ENCODE results near the gene ETFDH.

ETFDH gene

GRCh38 chr4:158722917-158723793, 51.1 kb downstream of the ETFDH start, which contains the start of gene PPID (continued):
- TF ChIP-seq ZNF449 (tag by site-specific recombination; IDR thresholded peaks at IDR 0.05) = no peak
- TF ChIP-seq HIC1 (tag by site-specific recombination; IDR thresholded peaks at IDR 0.05) = no peak
- TF ChIP-seq, protein P1, sequence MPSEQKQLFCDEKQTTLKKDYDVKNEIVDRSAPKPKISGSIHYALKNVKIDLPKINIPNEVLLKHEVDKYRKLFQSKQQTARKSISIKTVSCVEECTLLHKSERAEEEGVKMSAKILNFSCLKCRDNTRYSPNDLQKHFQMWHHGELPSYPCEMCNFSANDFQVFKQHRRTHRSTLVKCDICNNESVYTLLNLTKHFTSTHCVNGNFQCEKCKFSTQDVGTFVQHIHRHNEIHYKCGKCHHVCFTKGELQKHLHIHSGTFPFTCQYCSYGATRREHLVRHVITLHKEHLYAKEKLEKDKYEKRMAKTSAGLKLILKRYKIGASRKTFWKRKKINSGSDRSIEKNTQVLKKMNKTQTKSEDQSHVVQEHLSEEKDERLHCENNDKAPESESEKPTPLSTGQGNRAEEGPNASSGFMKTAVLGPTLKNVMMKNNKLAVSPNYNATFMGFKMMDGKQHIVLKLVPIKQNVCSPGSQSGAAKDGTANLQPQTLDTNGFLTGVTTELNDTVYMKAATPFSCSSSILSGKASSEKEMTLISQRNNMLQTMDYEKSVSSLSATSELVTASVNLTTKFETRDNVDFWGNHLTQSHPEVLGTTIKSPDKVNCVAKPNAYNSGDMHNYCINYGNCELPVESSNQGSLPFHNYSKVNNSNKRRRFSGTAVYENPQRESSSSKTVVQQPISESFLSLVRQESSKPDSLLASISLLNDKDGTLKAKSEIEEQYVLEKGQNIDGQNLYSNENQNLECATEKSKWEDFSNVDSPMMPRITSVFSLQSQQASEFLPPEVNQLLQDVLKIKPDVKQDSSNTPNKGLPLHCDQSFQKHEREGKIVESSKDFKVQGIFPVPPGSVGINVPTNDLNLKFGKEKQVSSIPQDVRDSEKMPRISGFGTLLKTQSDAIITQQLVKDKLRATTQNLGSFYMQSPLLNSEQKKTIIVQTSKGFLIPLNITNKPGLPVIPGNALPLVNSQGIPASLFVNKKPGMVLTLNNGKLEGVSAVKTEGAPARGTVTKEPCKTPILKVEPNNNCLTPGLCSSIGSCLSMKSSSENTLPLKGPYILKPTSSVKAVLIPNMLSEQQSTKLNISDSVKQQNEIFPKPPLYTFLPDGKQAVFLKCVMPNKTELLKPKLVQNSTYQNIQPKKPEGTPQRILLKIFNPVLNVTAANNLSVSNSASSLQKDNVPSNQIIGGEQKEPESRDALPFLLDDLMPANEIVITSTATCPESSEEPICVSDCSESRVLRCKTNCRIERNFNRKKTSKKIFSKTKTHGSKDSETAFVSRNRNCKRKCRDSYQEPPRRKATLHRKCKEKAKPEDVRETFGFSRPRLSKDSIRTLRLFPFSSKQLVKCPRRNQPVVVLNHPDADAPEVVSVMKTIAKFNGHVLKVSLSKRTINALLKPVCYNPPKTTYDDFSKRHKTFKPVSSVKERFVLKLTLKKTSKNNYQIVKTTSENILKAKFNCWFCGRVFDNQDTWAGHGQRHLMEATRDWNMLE (tag by site-specific recombination; conservative IDR thresholded peaks at IDR 0.05; ENCODE audit: low read depth) = peak; percentile 95
- peak; percentile 78 for TF ChIP-seq ZEB2 (tag by site-specific recombination; IDR thresholded peaks at IDR 0.05)
- TF ChIP-seq SCRT2 (tag by site-specific recombination; IDR thresholded peaks at IDR 0.05) = peak; percentile 93
- TF ChIP-seq ZNF341 (tag by site-specific recombination; IDR thresholded peaks at IDR 0.05; ENCODE audit: low read depth) = peak; percentile 63
- TF ChIP-seq ZNF600 (tag by site-specific recombination; IDR thresholded peaks at IDR 0.05) = peak; percentile 78
- no peak for TF ChIP-seq ZNF214 (tag by site-specific recombination; IDR thresholded peaks at IDR 0.05; ENCODE audit: borderline replicate concordance)
- TF ChIP-seq YY1 (tag by site-specific recombination; IDR thresholded peaks at IDR 0.05) = 0 out of 2 replicates have a peak, but pooled peaks have one; percentile 19
- no peak for TF ChIP-seq ZNF658 (tag by site-specific recombination; IDR thresholded peaks at IDR 0.05)

DNA sequence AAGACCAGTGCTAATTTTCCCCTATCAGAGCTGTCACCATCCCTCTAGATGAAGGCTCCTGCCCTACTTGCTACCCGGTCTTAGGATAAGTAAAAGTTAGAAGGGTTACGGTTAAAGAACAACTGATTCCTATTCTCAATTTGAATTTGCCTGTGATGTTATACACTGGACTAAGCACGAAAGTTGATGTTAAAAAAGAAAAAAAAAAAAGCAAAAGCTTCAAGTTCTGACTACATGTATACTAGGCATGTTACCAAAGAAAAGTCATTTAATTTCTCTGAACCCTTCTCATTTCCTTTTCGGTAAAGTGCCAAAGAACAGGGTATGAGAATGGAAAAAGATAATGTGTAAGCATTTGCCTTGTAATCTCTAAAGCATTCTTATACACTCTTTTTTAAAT, 52.5 kb downstream of the ETFDH start:
- ChIA-PET CTCF (interaction anchor here (0.6 to 1.5 kb wide), 3 partner anchors 45 to 127 kb away, joined by 3 to 6 read pairs (median 3); no protein-coding TSS in a partner anchor), POLR2A (no interaction called here)
- Histone ChIP-seq H3K36me3 (ENCODE audit: control insufficient read depth in 2 of 2, insufficient read depth in 1 of 2, low read length in 2 of 2) (peaks cover 0 to 17% of the 10 kb centered on the region in 2 experiments; a peak in 1 of 3 replicates), H3K4me3 (ENCODE audit: low read depth, low read length) (no peak overlapping the region), H3K4me1 (ENCODE audit: control insufficient read depth, insufficient read depth, low read length) (no peaks in the 10 kb centered on the region), H3K27ac (ENCODE audit: extremely low read depth, low read depth, low read length) (no peak overlapping the region), H3K9me3 (ENCODE audit: control insufficient read depth, insufficient read depth, low read depth, low read length) (no peaks in the 10 kb centered on the region)
- TF ChIP-seq ZNF2 (tag by site-specific recombination; IDR thresholded peaks at IDR 0.05) (no peak), ZNF148 (tag by site-specific recombination; IDR thresholded peaks at IDR 0.05; ENCODE audit: borderline replicate concordance) (no peak), RBAK (tag by site-specific recombination; IDR thresholded peaks at IDR 0.05) (no peak), ZNF423 (tag by site-specific recombination; IDR thresholded peaks at IDR 0.05) (no peak), ZNF10 (tag by site-specific recombination; IDR thresholded peaks at IDR 0.05) (no peak), REPIN1 (tag by site-specific recombination; IDR thresholded peaks at IDR 0.05; ENCODE audit: low read depth) (no peak), ZIC2 (tag by site-specific recombination; IDR thresholded peaks at IDR 0.05) (no peak), ZNF302 (tag by site-specific recombination; IDR thresholded peaks at IDR 0.05; ENCODE audit: low read depth) (no peak), ZNF660 (tag by site-specific recombination; IDR thresholded peaks at IDR 0.05) (no peak), HOXA7 (CRISPR knock-in tag; IDR thresholded peaks at IDR 0.05; ENCODE audit: borderline replicate concordance) (no peak)
- TF ChIP-seq, protein P2, sequence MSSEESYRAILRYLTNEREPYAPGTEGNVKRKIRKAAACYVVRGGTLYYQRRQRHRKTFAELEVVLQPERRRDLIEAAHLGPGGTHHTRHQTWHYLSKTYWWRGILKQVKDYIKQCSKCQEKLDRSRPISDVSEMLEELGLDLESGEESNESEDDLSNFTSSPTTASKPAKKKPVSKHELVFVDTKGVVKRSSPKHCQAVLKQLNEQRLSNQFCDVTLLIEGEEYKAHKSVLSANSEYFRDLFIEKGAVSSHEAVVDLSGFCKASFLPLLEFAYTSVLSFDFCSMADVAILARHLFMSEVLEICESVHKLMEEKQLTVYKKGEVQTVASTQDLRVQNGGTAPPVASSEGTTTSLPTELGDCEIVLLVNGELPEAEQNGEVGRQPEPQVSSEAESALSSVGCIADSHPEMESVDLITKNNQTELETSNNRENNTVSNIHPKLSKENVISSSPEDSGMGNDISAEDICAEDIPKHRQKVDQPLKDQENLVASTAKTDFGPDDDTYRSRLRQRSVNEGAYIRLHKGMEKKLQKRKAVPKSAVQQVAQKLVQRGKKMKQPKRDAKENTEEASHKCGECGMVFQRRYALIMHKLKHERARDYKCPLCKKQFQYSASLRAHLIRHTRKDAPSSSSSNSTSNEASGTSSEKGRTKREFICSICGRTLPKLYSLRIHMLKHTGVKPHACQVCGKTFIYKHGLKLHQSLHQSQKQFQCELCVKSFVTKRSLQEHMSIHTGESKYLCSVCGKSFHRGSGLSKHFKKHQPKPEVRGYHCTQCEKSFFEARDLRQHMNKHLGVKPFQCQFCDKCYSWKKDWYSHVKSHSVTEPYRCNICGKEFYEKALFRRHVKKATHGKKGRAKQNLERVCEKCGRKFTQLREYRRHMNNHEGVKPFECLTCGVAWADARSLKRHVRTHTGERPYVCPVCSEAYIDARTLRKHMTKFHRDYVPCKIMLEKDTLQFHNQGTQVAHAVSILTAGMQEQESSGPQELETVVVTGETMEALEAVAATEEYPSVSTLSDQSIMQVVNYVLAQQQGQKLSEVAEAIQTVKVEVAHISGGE (tag by site-specific recombination; conservative IDR thresholded peaks at IDR 0.05; ENCODE audit: low read depth) = no peak
